ENCODE results near the gene TMEM117. TPM values are rescaled to one million over a fixed set of nuclear protein-coding genes. Genes with fewer than 3 reads are reported as not detected.

Gene TMEM117
- polyA plus RNA-seq, 3 donors from 2014 or later, result 2.0 to 7.8 (median 4.0) TPM

DNA sequence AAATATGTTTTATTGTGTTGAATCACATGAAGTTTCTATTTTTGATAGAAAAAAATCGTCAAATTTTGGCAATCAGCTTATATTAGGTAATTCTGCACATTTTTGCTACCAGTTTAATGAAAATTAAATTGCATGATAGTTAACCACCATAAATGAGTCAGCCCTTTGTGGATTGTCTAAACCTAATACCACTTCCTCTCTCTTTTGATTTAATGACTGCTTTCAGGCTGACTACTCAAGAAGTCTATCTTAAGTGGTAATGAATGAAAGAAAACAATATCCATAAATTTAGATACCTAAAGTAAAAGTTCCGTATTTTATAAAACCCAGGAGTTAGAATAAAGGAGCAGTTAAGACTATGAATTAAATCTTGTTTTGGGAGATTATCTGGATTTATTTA, 450.5 kb downstream of the TMEM117 start:
- H3K4me1 Mint-ChIP-seq, result peaks cover 3 to 10% of the 10 kb centered on the region in 2 donors
- DNase-seq, result no peak
- H3K36me3 Mint-ChIP-seq, result peaks cover 3 to 6% (median 4%) of the 10 kb centered on the region in 3 donors
- peaks cover 5 to 28% (median 8%) of the 10 kb centered on the region in 6 donors for H3K9me3 Mint-ChIP-seq
- H3K27me3 Mint-ChIP-seq (ENCODE audit: low read depth in 3 of 3), result no peaks in the 10 kb centered on the region
- H3K27ac Mint-ChIP-seq, result no peak overlapping the region
- peak overlapping the region in 2 of 5 donors; percentile 2 to 18 for H3K4me3 Mint-ChIP-seq

DNA sequence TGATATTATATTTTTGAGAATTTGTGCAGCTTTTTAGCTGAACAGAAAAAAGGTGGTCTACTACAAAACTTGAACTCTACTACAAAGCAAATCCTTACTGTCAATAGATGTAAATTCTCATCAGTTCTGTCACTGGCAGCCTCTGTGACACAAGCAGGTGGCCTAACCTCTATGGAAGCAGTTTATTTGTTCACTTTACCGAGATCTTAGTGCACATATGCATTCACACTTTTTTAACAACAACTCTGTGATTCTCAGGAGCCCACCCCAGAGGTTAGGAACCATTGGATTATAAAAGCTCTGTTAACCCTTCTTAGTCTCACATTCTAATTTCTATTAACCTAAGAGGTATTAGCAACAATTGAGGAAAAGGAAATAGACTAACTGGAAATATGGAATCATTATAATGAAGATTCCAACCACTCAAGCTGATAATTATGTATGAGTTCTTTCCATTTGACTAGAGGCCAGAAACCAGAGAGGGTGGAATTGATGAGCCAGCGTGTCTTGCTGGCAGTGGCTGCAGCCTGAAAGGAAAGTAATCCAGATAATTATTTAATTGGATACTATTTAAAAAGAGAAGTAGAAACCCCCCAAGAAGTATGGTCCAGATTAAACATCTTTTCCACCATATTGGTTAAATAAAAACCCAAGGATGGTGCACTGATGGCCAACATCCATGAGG, 451.1 kb downstream of the TMEM117 start:
- Mint-ChIP-seq H3K36me3 (peaks cover 3 to 5% (median 4%) of the 10 kb centered on the region in 3 donors), H3K27ac (no peak overlapping the region), H3K27me3 (ENCODE audit: low read depth in 3 of 3) (no peaks in the 10 kb centered on the region), H3K4me1 (peaks cover 3 to 10% of the 10 kb centered on the region in 2 donors), H3K4me3 (no peak overlapping the region), H3K9me3 (peaks cover 3 to 27% (median 8%) of the 10 kb centered on the region in 6 donors)
- no peak for DNase-seq

DNA sequence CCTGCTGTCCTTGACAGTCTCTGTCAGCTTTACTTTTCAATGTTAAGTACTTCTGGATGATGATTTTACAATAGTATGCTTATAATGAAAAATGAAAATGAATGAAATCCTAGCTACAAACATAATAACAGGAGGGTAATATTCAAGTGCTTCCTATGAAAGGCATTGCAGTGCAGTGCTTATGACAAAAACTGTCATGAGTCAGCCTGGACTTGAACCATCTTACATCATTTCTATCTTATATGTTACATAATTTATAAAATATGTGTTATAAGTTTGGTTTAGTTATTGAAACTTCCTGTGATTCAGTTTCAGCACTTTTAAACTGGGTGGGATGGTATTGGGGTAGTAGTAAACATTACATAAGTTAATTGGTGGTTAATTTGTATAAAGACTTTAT, 451.7 kb downstream of the TMEM117 start:
- Mint-ChIP-seq H3K27me3 (ENCODE audit: low read depth in 3 of 3) (peaks cover 0 to 2% (median 0%) of the 10 kb centered on the region in 3 donors), H3K9me3 (peaks cover 0 to 27% (median 8%) of the 10 kb centered on the region in 6 donors), H3K4me3 (no peak overlapping the region), H3K36me3 (peaks cover 0 to 4% (median 3%) of the 10 kb centered on the region in 3 donors), H3K4me1 (peaks cover 3 to 10% of the 10 kb centered on the region in 2 donors), H3K27ac (no peak overlapping the region)
- DNase-seq, result no peak

DNA sequence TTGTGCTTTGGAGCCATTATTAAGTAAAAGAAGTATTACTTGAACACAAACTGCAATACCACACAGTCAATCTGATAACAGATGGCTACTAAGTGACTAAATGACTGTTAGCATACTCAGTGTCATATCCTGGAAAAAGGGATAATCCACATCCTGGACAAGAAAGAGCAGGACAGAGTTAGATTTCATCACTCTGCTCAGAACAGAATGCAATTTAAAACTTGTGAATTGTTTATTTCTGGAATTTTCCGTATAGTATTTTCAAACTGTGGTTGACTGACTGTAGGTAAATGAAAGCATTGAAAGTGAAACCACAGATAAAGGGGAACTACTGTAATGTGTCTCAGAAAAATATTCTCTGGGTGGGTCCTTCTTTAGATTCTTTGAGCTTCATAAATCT, 458.8 kb downstream of the TMEM117 start:
- no peak overlapping the region for H3K27ac Mint-ChIP-seq
- DNase-seq, result no peak
- no peak overlapping the region for H3K4me3 Mint-ChIP-seq
- peaks cover 8 to 36% (median 17%) of the 10 kb centered on the region in 6 donors for H3K9me3 Mint-ChIP-seq
- H3K36me3 Mint-ChIP-seq, result peaks cover 0 to 4% (median 0%) of the 10 kb centered on the region in 3 donors
- H3K4me1 Mint-ChIP-seq, result no peaks in the 10 kb centered on the region
- H3K27me3 Mint-ChIP-seq (ENCODE audit: low read depth in 3 of 3), result peaks cover 0 to 4% (median 0%) of the 10 kb centered on the region in 3 donors

DNA sequence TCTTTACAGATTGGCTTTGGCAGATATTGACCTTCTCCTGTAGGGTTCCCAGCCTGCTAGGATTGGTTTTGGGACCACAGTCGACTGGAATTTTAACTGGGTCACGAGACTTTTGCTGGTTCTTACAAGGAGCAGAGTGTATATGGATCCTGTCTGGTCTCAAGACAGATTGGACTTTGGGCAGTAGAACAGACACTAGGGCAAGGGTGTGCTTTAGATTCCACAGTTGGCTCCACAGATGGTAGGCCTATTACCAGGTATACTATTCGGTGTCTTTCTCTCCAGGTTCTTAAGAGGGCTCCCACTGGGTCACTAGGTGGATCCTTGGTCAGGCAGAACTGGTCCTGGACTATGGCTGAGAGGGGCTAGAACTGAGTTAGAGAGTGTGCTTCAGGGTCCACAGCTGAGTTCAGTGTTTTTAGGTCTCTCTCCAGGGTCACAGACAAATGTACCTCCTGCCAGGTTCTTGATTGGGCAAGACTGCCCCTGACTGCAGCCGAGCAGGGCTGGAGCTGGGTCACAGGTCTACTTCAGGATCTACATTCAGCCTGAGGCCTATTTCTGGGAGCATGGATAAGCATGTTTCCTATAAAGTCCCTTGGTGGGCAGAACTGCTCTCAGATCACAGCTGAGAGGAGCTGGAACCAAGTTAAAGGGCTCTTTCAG, 460.2 kb downstream of the TMEM117 start:
- H3K27ac Mint-ChIP-seq, result no peak overlapping the region
- peaks cover 4 to 32% (median 16%) of the 10 kb centered on the region in 6 donors for H3K9me3 Mint-ChIP-seq
- H3K4me1 Mint-ChIP-seq, result no peaks in the 10 kb centered on the region
- no peak overlapping the region for H3K4me3 Mint-ChIP-seq
- H3K27me3 Mint-ChIP-seq (ENCODE audit: low read depth in 3 of 3), result peaks cover 0 to 4% (median 0%) of the 10 kb centered on the region in 3 donors
- peaks cover 4 to 16% (median 5%) of the 10 kb centered on the region in 3 donors for H3K36me3 Mint-ChIP-seq
- DNase-seq, result no peak

DNA sequence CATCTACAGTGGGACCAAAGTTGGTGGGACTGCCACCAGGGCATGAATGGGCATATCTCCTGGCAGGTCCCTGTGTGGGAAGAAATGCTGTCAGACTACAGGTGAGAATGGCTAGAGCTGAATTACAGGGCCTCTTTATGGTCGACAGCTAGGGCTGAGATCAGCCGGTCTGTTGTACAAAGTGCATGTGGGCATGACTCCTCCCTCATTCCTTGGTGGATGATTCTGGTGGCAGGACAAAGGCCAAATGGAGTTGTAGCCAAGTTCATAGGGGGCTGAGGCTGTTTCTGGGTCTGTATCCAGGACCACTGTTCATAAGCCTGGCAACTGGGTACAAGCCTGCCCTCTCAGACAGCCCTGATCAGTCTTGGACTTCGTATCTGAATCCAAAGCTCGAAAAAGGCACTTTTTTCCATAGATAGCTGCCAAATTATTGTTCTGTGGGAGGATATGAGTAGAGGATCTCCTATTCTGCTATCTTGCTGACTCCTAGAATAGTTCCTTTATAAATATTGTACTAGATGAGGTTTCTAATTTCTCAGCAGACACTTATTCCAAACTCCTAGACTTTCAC, 460.8 kb downstream of the TMEM117 start:
- no peak for DNase-seq
- Mint-ChIP-seq H3K9me3 (peaks cover 4 to 28% (median 16%) of the 10 kb centered on the region in 6 donors), H3K27me3 (ENCODE audit: low read depth in 3 of 3) (peaks cover 0 to 4% (median 3%) of the 10 kb centered on the region in 3 donors), H3K4me1 (no peaks in the 10 kb centered on the region), H3K4me3 (no peak overlapping the region), H3K27ac (no peak overlapping the region), H3K36me3 (peaks cover 5 to 19% (median 8%) of the 10 kb centered on the region in 3 donors)

DNA sequence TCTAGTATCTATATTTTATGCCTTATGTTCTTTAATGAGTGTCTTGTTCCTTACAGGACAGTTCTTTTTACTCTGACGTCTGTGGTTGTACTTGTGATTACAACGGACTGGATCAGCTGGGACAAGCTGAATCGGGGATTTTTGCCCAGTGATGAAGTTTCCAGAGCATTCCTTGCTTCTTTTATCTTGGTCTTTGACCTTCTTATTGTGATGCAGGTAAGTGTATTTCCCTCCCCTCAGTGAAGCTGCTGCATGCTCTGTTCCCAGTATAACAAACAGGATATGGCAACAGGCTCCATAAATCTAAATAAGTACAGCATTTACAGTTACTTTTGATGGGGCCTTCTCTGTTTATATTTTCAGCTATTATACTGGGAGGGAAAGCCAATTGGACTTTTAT, 463.6 kb downstream of the TMEM117 start:
- DNase-seq, result no peak
- peaks cover 0 to 3% (median 2%) of the 10 kb centered on the region in 3 donors for H3K27me3 Mint-ChIP-seq (ENCODE audit: low read depth in 3 of 3)
- H3K36me3 Mint-ChIP-seq, result peaks cover 19 to 32% (median 22%) of the 10 kb centered on the region in 3 donors
- H3K4me1 Mint-ChIP-seq, result no peaks in the 10 kb centered on the region
- H3K9me3 Mint-ChIP-seq, result peaks cover 5 to 28% (median 14%) of the 10 kb centered on the region in 6 donors
- H3K27ac Mint-ChIP-seq, result no peak overlapping the region
- H3K4me3 Mint-ChIP-seq, result no peak overlapping the region

DNA sequence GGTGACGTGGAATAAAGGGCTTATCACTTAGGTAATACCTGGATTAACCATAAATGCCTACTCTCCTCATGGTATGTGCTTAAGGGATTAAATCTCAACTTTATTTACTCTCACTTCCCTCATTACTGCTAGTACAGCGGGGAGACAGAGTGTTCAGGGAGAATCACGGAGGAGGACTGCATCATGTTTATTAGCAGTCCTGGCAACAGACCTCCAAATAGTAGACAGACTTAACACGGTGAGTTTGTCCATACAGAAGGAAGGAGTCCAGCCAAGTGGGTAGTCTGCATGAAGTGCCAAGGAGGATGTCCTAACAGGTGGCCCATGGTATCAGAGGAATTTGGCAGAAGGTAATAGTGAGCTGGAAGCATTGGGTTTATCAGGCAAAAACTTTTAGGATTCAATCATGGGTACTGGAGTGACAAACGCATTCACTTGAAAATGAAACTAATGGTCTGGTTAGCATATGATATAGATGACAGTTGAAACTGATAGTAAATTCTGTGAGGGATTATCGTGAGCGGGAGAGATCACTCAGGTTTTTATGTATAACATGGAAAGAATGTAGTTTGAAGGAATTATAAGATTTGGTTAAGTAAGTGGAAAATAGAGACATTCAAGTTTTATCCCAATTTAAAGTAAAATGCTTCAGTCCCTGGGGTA, 471.8 kb downstream of the TMEM117 start:
- H3K4me3 Mint-ChIP-seq, result no peak overlapping the region
- no peak overlapping the region for H3K27ac Mint-ChIP-seq
- peaks cover 5 to 20% (median 12%) of the 10 kb centered on the region in 6 donors for H3K9me3 Mint-ChIP-seq
- no peaks in the 10 kb centered on the region for H3K4me1 Mint-ChIP-seq
- DNase-seq, result no peak
- no peaks in the 10 kb centered on the region for H3K27me3 Mint-ChIP-seq (ENCODE audit: low read depth in 3 of 3)
- peaks cover 8 to 17% (median 10%) of the 10 kb centered on the region in 3 donors for H3K36me3 Mint-ChIP-seq

DNA sequence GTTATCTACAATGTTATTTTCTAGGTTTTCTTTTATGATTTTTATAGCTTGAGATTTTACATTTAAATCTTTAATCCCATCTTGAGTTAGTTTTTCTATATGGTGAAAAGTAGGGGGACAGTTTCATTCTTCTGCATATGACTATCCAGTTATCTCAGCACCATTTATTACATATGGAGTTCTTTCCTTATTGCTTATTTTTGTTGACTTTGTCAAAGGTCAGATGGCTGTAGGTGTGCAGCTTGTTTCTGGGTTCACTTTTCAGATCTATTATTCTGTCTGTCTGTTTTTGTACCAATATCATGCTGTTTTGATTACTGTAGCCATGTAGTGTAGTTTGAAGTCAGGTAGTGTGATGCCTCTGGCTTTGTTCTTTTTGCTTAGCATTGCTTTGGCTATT, 477.3 kb downstream of the TMEM117 start:
- Mint-ChIP-seq H3K4me3 (no peak overlapping the region), H3K27me3 (ENCODE audit: low read depth in 3 of 3) (no peaks in the 10 kb centered on the region), H3K36me3 (no peaks in the 10 kb centered on the region), H3K4me1 (no peaks in the 10 kb centered on the region), H3K9me3 (peaks cover 0 to 13% (median 8%) of the 10 kb centered on the region in 6 donors), H3K27ac (no peak overlapping the region)
- no peak for DNase-seq

DNA sequence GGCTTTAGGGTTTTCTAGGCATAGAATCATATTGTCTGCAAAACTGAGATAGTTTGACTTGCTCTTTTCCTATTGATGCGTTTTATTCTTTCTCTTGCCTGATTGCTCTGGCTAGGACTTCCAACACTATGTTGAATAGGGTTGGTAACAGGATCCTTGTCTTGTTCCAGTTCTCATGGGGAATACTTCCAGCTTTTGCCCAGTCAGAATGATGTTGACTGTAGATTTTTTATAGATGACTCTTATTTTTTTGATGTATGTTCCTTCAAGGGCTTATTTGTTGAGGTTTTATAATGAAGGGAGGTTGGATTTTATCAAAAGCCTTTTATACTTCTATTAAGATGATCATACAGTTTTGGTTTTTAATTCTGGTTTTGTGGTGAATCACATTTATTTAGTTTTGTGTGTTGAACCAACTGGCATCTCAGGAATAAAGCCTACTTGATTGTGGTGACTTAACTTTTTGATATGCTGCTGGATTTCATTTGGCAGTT, 478.2 kb downstream of the TMEM117 start:
- Mint-ChIP-seq H3K4me1 (no peaks in the 10 kb centered on the region), H3K27me3 (ENCODE audit: low read depth in 3 of 3) (no peaks in the 10 kb centered on the region), H3K4me3 (no peak overlapping the region), H3K36me3 (no peaks in the 10 kb centered on the region), H3K27ac (no peak overlapping the region), H3K9me3 (peaks cover 0 to 13% (median 8%) of the 10 kb centered on the region in 6 donors)
- DNase-seq, result no peak

DNA sequence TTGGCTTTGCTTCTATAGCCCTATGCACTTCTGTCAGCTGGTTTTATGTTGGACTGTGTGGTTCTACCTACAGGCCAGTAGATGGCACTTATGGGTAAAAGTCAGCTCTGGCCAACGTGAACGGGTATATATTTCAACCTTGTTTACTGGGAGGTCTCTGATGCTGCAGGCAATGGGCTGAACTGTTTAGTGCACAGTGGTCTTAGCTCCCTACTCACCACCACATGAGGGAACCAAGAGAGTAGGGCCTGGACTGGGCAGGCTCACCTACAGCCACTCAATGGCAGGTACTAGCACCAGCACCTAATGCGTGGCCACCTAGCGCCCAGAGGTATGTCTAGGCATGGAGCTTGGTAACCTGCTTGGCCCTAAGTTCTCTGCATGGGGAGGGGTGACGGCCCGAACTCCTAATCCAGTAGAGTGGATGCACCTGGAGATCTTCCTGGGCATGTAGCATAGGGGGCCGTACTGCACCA, 481.8 kb downstream of the TMEM117 start:
- no peak overlapping the region for H3K4me3 Mint-ChIP-seq
- H3K27ac Mint-ChIP-seq, result no peak overlapping the region
- no peaks in the 10 kb centered on the region for H3K27me3 Mint-ChIP-seq (ENCODE audit: low read depth in 3 of 3)
- H3K4me1 Mint-ChIP-seq, result no peaks in the 10 kb centered on the region
- no peak for DNase-seq
- peaks cover 0 to 7% (median 6%) of the 10 kb centered on the region in 6 donors for H3K9me3 Mint-ChIP-seq
- no peaks in the 10 kb centered on the region for H3K36me3 Mint-ChIP-seq

DNA sequence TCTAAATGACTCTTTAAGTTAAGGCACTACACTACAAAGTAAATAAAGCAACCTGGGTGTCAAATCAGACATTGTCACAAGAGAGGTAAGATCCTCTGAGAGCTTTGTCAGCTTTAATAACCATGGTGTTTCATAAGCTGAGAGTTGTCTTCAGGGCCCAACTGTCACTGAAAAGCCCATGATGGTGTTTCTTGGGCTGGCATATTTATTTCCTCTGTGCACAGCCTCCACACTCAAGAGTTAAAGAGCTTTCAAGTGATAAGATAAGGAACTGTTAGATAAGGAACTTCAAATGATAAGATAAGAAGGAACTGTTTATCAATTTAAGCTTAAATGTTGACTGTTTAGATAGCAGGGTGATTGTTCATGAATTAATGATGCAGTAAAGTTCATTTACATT, 495.4 kb downstream of the TMEM117 start:
- DNase-seq, result no peak
- Mint-ChIP-seq H3K4me1 (no peaks in the 10 kb centered on the region), H3K36me3 (no peaks in the 10 kb centered on the region), H3K4me3 (no peak overlapping the region), H3K27me3 (ENCODE audit: low read depth in 3 of 3) (no peaks in the 10 kb centered on the region), H3K9me3 (peaks cover 0 to 6% (median 0%) of the 10 kb centered on the region in 6 donors), H3K27ac (no peak overlapping the region)

DNA sequence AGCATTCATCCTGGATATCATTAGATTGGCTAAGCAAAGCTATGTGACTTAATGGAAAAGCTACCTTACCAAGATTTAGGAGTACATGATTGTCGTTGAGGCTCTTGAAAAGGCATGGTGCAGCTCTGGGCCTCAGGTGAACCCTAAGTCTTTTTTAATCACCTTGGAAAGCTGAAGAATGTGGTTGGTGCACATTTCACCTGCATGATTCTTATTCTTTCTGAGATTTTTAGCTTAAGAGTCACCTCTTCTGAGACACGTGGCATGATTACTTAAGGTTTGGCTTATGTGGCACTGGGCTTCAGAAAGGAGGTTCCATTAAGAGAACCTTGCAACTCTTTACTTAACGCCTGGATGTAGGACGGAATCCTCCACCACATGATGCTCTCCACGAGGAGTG, 498.5 kb downstream of the TMEM117 start:
- Mint-ChIP-seq H3K4me1 (no peaks in the 10 kb centered on the region), H3K36me3 (no peaks in the 10 kb centered on the region), H3K9me3 (peaks cover 0 to 12% (median 2%) of the 10 kb centered on the region in 6 donors), H3K27ac (no peak overlapping the region), H3K4me3 (no peak overlapping the region), H3K27me3 (ENCODE audit: low read depth in 3 of 3) (peaks cover 0 to 4% (median 0%) of the 10 kb centered on the region in 3 donors)
- DNase-seq, result no peak
